DMS153 treated with DMSO at 0.1 percent for 48 hours (cell line): Measurements from ENCODE around the gene PPRC1.

Source experiments
- DNase-seq: peaks from one replicate; lab custom pipeline; 2025; ENCODE audit not compliant: unreplicated experiment; lab: John Stamatoyannopoulos, UW

Gene PPRC1

GRCh38 chr10:102118867-102119266 lies 14.0 kb upstream of the PPRC1 start:
- DNase-seq, result no peak

- DNase-seq, result peak; percentile 62
Measured at GRCh38 chr10:102119417-102120141, 13.3 kb upstream of the PPRC1 start.

GRCh38 chr10:102120142-102120990 lies 12.5 kb upstream of the PPRC1 start, which contains the start of gene LDB1:
TSS of gene LDB1 (minus strand) at chr10:102120368. CDS start at chr10:102120110, 258 bp downstream.
- peak; percentile 45 for DNase-seq

GRCh38 chr10:102120991-102121738 lies 11.7 kb upstream of the PPRC1 start:
- no peak for DNase-seq

GRCh38 chr10:102121739-102122372 lies 11.0 kb upstream of the PPRC1 start:
- DNase-seq, result no peak

GRCh38 chr10:102122450-102122849 lies 10.4 kb upstream of the PPRC1 start:
- DNase-seq, result no peak

- no peak for DNase-seq
Measured at GRCh38 chr10:102123223-102123622, 9.6 kb upstream of the PPRC1 start.

GRCh38 chr10:102131286-102132170 lies 1.3 kb upstream of the PPRC1 start:
- no peak for DNase-seq

- no peak for DNase-seq
Measured at GRCh38 chr10:102132193-102132562, 662 bp upstream of the PPRC1 start.

GRCh38 chr10:102133373-102134195 lies 744 bp downstream of the PPRC1 start:
- no peak for DNase-seq

- no peak for DNase-seq
Measured at GRCh38 chr10:102134416-102134815, 1.6 kb downstream of the PPRC1 start.

GRCh38 chr10:102135956-102136526 lies 3.2 kb downstream of the PPRC1 start:
- peak; percentile 41 for DNase-seq

- DNase-seq, result no peak
Measured at GRCh38 chr10:102139281-102140110, 6.7 kb downstream of the PPRC1 start.

GRCh38 chr10:102140218-102140617 lies 7.4 kb downstream of the PPRC1 start:
- DNase-seq, result no peak

GRCh38 chr10:102140913-102141540 lies 8.2 kb downstream of the PPRC1 start:
- DNase-seq, result no peak

GRCh38 chr10:102141583-102142107 lies 8.8 kb downstream of the PPRC1 start:
- no peak for DNase-seq

- DNase-seq, result no peak
Measured at GRCh38 chr10:102146971-102147428, 14.2 kb downstream of the PPRC1 start.
